Tibial nerve (tissue), 4 donors: Measurements from ENCODE around the gene CLCNKA. TPM values are rescaled to one million over a fixed set of nuclear protein-coding genes. Genes with fewer than 3 reads are reported as not detected.

Experiments used
- DNase-seq, 2 donors: peaks; one replicate each; pipeline ENCODE4 v3.0.0-alpha.2; 2019; ENCODE audit warnings: low spot score in 2 of 2
- H3K27ac ChIP-seq, 4 donors: fragments of 200-600 bp; sonication (generic) in 3 of 4; one replicate each; pipeline ENCODE4 v1.5.1; 2017 to 2019; ENCODE audit warnings: mild to moderate bottlenecking in 1 of 4
- H3K27me3 ChIP-seq, 2 donors: fragments of 200-600 bp; sonication (generic) in 1 of 2; one replicate each; pipeline versions ENCODE4 v1.5.1 to v1.6.0; 2017 to 2019
- H3K36me3 ChIP-seq, 3 donors: fragments of 200-600 bp; sonication (generic); one replicate each; pipeline ENCODE4 v1.5.1; 2018 to 2019
- H3K4me1 ChIP-seq, 4 donors: fragments of 200-600 bp; sonication (generic) in 3 of 4; one replicate each; pipeline ENCODE4 v1.5.1; 2017 to 2019
- H3K4me3 ChIP-seq, 4 donors: fragments of 200-600 bp; sonication (generic) in 3 of 4; one replicate each; pipeline ENCODE4 v1.5.1; 2017 to 2019; ENCODE audit warnings: mild to moderate bottlenecking in 1 of 4, moderate library complexity in 1 of 4
- H3K9me3 ChIP-seq, 4 donors: fragments of 200-600 bp; sonication (generic) in 3 of 4; one replicate each; pipeline ENCODE4 v1.5.1; 2017 to 2019
- EP300 ChIP-seq, 2 donors: sonication (generic); formaldehyde crosslinking; IDR thresholded peaks; one replicate each; pipeline ENCODE4 v1.6.1; 2017; ENCODE audit warnings: antibody characterized with exemption in 2 of 2, mild to moderate bottlenecking in 1 of 2
- POLR2A ChIP-seq, 2 donors: fragments of 450-650 bp; IDR thresholded peaks; one replicate each; pipeline ENCODE4 v1.6.1; 2017; ENCODE audit warnings: antibody characterized with exemption in 2 of 2, mild to moderate bottlenecking in 2 of 2, moderate library complexity in 2 of 2
- WGBS, 2 donors: methylation state at CpG; one replicate each; pipeline ENCODE4 v1.1.5; 2018; 5-methylcytosine and 5-hydroxymethylcytosine counted together
- total RNA-seq, 4 donors: library from RNA; depleted of rRNA; stranded (reverse); fragments of >200 nt; gene quantifications; one replicate each; pipeline ENCODE4 v1.1.0, GENCODE V29; 2016
- TF ChIP-seq, protein P1 (sequence below), 5 experiments: fragments of 200-600 bp in 3 of 5; fragments of 450-650 bp in 2 of 5; sonication (generic) in 3 of 5; IDR thresholded peaks; one replicate each; pipeline ENCODE4 v1.5.1; 2016 to 2019; ENCODE audit warnings: antibody characterized with exemption in 5 of 5, mild to moderate bottlenecking in 3 of 5, moderate library complexity in 2 of 5

The CLCNKA gene
- total RNA-seq, 4 donors from 2014 or later = not detected

DNA sequence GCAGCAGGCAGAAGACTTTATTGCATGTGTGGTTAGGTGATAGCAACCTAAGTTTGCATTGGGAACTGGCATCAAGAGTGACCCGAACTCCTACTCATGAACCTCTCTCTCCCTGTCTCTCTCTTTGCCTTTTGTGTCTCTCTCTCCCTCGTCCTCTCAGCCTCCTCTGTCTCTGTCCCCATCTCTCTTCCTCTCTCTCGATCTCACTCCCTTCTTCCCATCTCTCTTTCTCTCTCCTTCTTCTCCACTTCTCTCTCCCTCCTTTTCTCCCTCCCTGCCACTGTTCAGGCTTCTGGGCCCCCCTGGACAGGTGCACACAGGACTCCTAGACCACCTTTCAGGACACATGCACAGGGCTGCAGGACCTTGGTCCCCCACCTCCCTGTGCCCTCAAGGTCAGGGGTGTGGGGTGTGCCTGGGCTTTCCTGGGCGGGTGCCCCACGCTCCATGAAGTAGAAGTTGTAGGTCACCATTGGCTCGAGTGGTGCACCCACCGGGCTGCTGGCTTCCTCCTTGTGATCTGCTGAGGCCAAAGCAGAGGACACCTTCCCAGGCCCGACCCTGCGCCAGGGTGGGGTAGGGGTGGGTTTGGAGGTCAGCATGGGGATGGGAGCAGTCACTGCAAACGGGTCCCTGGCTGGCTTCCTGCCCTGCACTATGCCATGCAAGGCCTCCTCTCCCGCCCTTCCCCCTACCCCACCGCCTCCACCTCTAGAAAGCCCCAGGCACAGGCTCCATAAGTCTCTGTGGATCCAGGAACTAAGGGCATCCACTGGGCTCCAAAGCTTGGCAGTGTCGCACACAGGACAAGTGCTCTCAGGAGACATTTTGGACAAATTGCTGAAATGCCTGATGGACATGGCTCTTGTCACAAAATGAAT is 32.7 kb upstream of the CLCNKA start:
- no peak for TF ChIP-seq EP300 (IDR thresholded peaks at IDR 0.05)
- no peak for TF ChIP-seq POLR2A (IDR thresholded peaks at IDR 0.05)
- TF ChIP-seq, protein P1, sequence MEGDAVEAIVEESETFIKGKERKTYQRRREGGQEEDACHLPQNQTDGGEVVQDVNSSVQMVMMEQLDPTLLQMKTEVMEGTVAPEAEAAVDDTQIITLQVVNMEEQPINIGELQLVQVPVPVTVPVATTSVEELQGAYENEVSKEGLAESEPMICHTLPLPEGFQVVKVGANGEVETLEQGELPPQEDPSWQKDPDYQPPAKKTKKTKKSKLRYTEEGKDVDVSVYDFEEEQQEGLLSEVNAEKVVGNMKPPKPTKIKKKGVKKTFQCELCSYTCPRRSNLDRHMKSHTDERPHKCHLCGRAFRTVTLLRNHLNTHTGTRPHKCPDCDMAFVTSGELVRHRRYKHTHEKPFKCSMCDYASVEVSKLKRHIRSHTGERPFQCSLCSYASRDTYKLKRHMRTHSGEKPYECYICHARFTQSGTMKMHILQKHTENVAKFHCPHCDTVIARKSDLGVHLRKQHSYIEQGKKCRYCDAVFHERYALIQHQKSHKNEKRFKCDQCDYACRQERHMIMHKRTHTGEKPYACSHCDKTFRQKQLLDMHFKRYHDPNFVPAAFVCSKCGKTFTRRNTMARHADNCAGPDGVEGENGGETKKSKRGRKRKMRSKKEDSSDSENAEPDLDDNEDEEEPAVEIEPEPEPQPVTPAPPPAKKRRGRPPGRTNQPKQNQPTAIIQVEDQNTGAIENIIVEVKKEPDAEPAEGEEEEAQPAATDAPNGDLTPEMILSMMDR (IDR thresholded peaks at IDR 0.05) = no peak
- no peaks in the 10 kb centered on the region for H3K36me3 ChIP-seq
- H3K4me3 ChIP-seq = no peak overlapping the region
- H3K4me1 ChIP-seq = no peaks in the 10 kb centered on the region
- no peak overlapping the region for H3K27ac ChIP-seq
- no peak for DNase-seq
- WGBS, 2 donors = 81 to 86% methylated on average over 13 of the region's 13 CpGs
- no peaks in the 10 kb centered on the region for H3K27me3 ChIP-seq
- no peaks in the 10 kb centered on the region for H3K9me3 ChIP-seq

DNA sequence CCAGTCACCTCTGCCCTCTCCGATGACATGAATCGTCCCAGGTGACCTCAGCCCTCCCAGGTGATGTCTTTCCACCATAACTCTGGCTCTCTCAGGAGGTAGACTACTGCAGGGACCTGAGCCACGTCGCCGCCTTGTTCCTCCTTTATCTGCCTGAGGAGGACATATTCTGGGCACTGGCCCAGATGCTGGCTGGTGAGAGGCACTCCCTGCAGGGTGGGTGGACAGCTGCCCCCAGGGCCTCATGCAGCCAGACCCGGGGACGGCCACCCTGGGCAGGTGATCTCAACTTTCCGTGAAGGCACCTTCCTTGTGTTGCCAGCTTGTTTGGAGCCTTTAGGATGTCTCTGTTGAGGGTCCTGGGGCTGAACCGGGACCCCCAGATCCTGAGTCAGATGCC is 32.1 kb upstream of the CLCNKA start:
- WGBS, 2 donors = 86% methylated on average over 9 of the region's 9 CpGs
- TF ChIP-seq POLR2A (IDR thresholded peaks at IDR 0.05) = no peak
- TF ChIP-seq EP300 (IDR thresholded peaks at IDR 0.05) = no peak
- TF ChIP-seq, protein P1 (IDR thresholded peaks at IDR 0.05) = no peak

DNA sequence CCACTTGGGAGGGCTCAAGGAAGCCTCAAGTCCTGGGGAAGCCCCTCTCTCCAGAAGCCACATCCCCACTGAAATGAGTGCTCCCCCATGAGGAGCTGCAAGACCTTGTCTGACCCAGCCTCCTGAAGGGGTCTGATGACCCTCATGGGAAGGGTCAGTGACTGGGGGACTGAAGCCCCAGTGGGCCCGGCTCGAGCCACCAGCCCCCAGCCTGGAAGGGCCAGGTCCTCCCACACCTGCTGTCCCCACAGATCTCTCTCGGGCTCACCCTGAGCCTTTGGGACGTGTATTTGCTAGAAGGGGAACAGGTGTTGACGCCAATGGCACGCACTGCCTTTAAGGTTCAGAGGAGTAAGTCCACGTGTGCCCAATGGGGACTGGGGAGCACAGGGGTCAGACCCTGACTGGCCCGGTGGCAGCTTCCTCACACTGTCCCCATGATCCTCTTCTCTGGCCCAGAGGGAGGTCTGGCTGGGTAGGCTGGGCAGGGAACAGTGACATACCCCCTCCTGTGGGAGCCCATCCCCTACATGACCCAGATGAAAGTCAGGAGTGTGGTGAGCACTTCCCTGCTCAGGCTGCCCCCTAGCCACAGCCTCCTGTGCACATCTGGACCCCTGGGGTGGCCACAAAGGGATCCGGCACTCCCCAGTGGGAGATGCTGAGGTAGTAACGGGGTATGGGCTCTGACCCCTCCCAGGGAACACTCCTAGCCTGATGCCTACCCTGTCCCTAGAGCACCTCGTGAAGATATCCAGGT is 30.2 kb upstream of the CLCNKA start:
- Histone ChIP-seq H3K9me3 (no peaks in the 10 kb centered on the region), H3K4me3 (no peak overlapping the region), H3K27ac (no peak overlapping the region), H3K4me1 (no peaks in the 10 kb centered on the region), H3K36me3 (no peaks in the 10 kb centered on the region), H3K27me3 (no peaks in the 10 kb centered on the region)
- WGBS, 2 donors = 90 to 98% methylated on average over 7 of the region's 11 CpGs
- DNase-seq = no peak
- no peak for TF ChIP-seq EP300 (IDR thresholded peaks at IDR 0.05)
- TF ChIP-seq, protein P1 (IDR thresholded peaks at IDR 0.05) = no peak

More for the DNA sequence above, 32.1 kb upstream of the CLCNKA start:
- Histone ChIP-seq H3K36me3 (no peaks in the 10 kb centered on the region), H3K27me3 (no peaks in the 10 kb centered on the region), H3K4me3 (no peak overlapping the region), H3K27ac (no peak overlapping the region), H3K9me3 (no peaks in the 10 kb centered on the region), H3K4me1 (no peaks in the 10 kb centered on the region)
- no peak for DNase-seq

DNA sequence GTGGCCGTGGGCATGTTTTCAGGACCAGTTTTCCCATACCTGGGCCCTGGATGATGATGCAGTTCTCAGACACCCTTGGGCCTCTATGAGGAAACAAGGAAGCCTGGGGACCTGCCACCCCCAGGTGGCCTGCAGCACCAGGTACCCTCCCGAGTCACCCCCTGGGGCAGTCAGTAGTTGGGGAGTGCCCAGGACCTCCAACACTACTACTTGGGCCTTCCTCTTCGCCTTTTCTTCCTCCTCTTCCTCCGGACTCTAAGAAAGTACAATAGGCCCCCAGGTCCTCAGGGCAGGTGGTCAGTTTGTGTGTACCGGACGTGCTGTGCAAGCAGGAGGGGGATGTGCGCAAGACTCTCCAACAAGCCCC is 29.7 kb upstream of the CLCNKA start:
- DNase-seq = no peak
- 90 to 94% methylated on average over 7 of the region's 7 CpGs for WGBS, 2 donors
- no peaks in the 10 kb centered on the region for H3K4me1 ChIP-seq
- no peak overlapping the region for H3K4me3 ChIP-seq
- H3K27ac ChIP-seq = no peak overlapping the region
- no peak for TF ChIP-seq EP300 (IDR thresholded peaks at IDR 0.05)
- TF ChIP-seq POLR2A (IDR thresholded peaks at IDR 0.05) = no peak
- TF ChIP-seq, protein P1 (IDR thresholded peaks at IDR 0.05) = no peak
- no peaks in the 10 kb centered on the region for H3K27me3 ChIP-seq
- H3K9me3 ChIP-seq = no peaks in the 10 kb centered on the region
- H3K36me3 ChIP-seq = no peaks in the 10 kb centered on the region
